ENCODE data around the gene PITPNM1. TPM values are rescaled to one million over a fixed set of nuclear protein-coding genes. Genes with fewer than 3 reads are reported as not detected.

PITPNM1 gene
- polyA plus RNA-seq, 1 donor from 2014 or later, result 25.8 TPM

- Histone ChIP-seq H3K36me3 (ENCODE audit: insufficient read depth, low read length) (no peaks in the 10 kb centered on the region), H3K79me2 (replicated peaks; ENCODE audit: insufficient read depth, low read length) (peaks cover 15% of the 10 kb centered on the region), H4K20me1 (ENCODE audit: insufficient read depth) (no peaks in the 10 kb centered on the region), H3K4me2 (ENCODE audit: low read length) (peak overlapping the region; percentile 88), H3K27ac (ENCODE audit: low read length) (peak overlapping the region; percentile 67), H3K27me3 (ENCODE audit: insufficient read depth, low read depth, low read length) (no peaks in the 10 kb centered on the region), H3K9me3 (ENCODE audit: low read length) (no peaks in the 10 kb centered on the region), H2AFZ (ENCODE audit: low read depth, low read length) (peak overlapping the region; percentile 14), H3K9me2 (ENCODE audit: insufficient read depth, low read length) (no peaks in the 10 kb centered on the region), H3K9ac (ENCODE audit: low read length) (peak overlapping the region; percentile 87), H3F3A (ENCODE audit: insufficient read depth, low read length, poor library complexity, severe bottlenecking) (no peaks in the 10 kb centered on the region), H3K4me3 (ENCODE audit: low read length) (peak overlapping the region; percentile 89)
- peak; percentile 30 for TF ChIP-seq POLR2AphosphoS5 (IDR thresholded peaks at IDR 0.05)
- TF ChIP-seq MXI1 (conservative IDR thresholded peaks at IDR 0.05; ENCODE audit: poor library complexity, severe bottlenecking), result peak; percentile 72
- no peak for TF ChIP-seq CTCF (IDR thresholded peaks at IDR 0.05; ENCODE audit: poor library complexity, severe bottlenecking)
- no peak for TF ChIP-seq SMC3 (conservative IDR thresholded peaks at IDR 0.05; ENCODE audit: poor library complexity)
- TF ChIP-seq REST (IDR thresholded peaks at IDR 0.05; ENCODE audit: borderline replicate concordance), result no peak
- peak; percentile 25 for TF ChIP-seq EP300 (conservative IDR thresholded peaks at IDR 0.05; ENCODE audit: poor library complexity, severe bottlenecking)
- TF ChIP-seq RAD21 (conservative IDR thresholded peaks at IDR 0.05), result no peak
- TF ChIP-seq EZH2 (IDR thresholded peaks at IDR 0.05; ENCODE audit: borderline replicate concordance, insufficient read depth, low read length, poor library complexity, severe bottlenecking), result no peak
- peak; percentile 35 for TF ChIP-seq TAF1 (IDR thresholded peaks at IDR 0.05; ENCODE audit: low read depth)
These were observed 886 bp downstream of the PITPNM1 start for GRCh38 chr11:67504005-67504949.

GRCh38 chr11:67503119-67504004 lies 1.8 kb downstream of the PITPNM1 start:
- TF ChIP-seq CTCF (IDR thresholded peaks at IDR 0.05; ENCODE audit: poor library complexity, severe bottlenecking) (no peak), MXI1 (conservative IDR thresholded peaks at IDR 0.05; ENCODE audit: poor library complexity, severe bottlenecking) (no peak), POLR2AphosphoS5 (IDR thresholded peaks at IDR 0.05) (no peak)
- Histone ChIP-seq H3K4me3 (ENCODE audit: low read length) (peak overlapping the region; percentile 89), H3K27ac (ENCODE audit: low read length) (peak overlapping the region; percentile 60), H4K20me1 (ENCODE audit: insufficient read depth) (no peaks in the 10 kb centered on the region), H3F3A (ENCODE audit: insufficient read depth, low read length, poor library complexity, severe bottlenecking) (no peaks in the 10 kb centered on the region), H2AFZ (ENCODE audit: low read depth, low read length) (no peak overlapping the region), H3K27me3 (ENCODE audit: insufficient read depth, low read depth, low read length) (no peaks in the 10 kb centered on the region), H3K79me2 (replicated peaks; ENCODE audit: insufficient read depth, low read length) (peaks cover 15% of the 10 kb centered on the region), H3K36me3 (ENCODE audit: insufficient read depth, low read length) (no peaks in the 10 kb centered on the region), H3K9me2 (ENCODE audit: insufficient read depth, low read length) (no peaks in the 10 kb centered on the region), H3K9ac (ENCODE audit: low read length) (peak overlapping the region; percentile 87), H3K4me2 (ENCODE audit: low read length) (peak overlapping the region; percentile 88), H3K9me3 (ENCODE audit: low read length) (no peaks in the 10 kb centered on the region)
